Activated CD4-positive, alpha-beta T cell treated with anti-CD3 and anti-CD28 coated beads, Interleukin-10, Interleukin-2, amounts not matched to agents 100 ng/mL and 50 ng/mL, durations not matched to agents 16 hours and 8 hours (primary cell): ENCODE results near the gene GAS2L2.

ENCODE experiments used
- DNase-seq: peaks from one replicate; pipeline ENCODE4 v3.0.0-alpha.2; 2020

Gene GAS2L2

GRCh38 chr17:35752945-35753764 lies at the start of gene GAS2L2:
GAS2L2 (minus strand) TSS chr17:35753239; CDS start chr17:35752850, 389 bp downstream.
- no peak for DNase-seq

DNA sequence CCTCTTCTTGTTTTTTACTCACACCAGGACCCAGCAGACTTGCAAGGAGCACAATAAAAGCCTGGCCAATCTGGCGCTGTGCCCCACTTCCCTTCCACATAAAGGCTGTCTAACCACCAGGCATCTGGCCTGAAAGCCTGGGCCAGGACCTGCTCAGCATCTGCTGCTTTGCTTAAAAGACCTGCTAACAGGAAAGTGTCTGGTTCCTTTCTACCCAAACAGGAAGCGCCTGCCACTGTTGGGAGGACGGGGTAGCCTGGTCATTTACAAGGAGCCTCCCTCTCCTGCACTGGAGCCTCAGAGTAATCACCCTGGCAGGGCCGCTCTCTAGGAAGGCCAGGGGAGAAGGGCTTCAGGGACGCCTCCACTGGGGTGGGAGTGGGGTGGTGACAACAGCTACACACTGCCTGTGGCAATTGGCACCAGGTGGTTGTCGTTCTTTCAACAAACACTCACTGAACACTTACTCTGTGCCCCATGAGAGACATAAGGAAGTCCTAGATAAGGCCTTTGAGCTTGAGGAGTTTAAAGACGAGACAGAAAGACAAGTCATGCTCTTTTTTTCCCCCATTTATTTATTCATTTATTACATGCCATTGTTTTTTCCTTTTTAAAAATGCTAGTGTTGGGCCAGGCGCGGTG lies 48.7 kb upstream of the GAS2L2 start:
- no peak for DNase-seq

GRCh38 chr17:35799942-35800341 lies 46.9 kb upstream of the GAS2L2 start:
- DNase-seq, result no peak

DNA sequence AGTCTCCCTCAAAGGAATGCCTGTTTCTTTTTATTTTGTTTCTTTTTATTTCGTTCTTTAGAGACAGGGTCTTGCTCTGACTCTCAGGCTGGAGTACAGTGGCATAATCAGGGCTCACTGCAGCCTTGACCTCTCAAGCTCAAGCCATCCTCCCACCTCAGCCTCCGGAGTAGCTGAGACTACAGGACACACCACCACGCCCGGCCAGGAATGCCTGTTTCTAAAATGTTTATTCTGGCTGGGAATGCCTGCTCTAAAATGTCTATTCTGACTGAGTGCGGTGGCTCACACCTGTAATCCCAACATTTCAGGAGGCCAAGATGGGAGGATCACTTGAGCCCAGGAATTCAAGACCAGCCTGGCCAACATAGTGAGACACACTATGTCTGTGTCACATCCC lies 44.9 kb upstream of the GAS2L2 start:
- DNase-seq, result no peak

DNA sequence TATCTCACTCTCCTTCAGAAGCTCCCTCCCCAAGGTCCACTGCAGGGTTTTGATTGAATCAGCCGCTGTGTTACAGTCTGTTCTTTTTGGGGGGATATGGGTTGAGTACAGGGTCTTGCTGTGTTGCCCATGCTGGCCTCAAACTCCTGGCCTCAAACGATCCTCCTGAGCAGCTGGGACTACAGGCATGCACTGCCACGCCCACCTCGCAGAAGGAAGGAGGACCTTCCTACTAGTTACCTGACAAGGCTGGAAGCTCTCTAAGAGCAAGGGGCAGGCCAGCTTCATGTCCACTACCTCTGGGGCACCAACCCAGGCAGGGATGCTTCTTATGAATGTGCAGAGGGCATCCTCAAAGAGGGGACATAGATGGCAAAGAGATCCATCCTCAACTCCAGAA lies 44.3 kb upstream of the GAS2L2 start:
- no peak for DNase-seq

DNA sequence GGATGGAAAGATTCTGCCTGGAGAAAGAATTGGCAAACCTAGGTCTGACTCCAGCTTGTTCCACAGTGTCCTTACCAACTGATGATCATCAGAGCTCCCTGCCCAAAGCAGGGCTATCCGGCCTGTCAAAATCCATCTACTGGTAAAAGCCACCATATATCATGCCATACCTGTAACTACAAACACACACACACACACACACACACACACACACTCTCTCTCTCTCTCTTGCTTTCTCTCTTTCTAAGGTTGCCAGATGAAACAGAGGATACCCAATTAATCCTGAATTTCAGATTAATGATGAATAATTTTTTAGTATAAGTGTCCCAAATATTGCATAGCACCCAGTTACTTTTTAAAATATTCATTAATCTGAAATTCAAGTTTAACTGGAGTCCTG lies 43.9 kb upstream of the GAS2L2 start:
- no peak for DNase-seq

GRCh38 chr17:35795871-35796265 lies 42.8 kb upstream of the GAS2L2 start:
- no peak for DNase-seq

DNA sequence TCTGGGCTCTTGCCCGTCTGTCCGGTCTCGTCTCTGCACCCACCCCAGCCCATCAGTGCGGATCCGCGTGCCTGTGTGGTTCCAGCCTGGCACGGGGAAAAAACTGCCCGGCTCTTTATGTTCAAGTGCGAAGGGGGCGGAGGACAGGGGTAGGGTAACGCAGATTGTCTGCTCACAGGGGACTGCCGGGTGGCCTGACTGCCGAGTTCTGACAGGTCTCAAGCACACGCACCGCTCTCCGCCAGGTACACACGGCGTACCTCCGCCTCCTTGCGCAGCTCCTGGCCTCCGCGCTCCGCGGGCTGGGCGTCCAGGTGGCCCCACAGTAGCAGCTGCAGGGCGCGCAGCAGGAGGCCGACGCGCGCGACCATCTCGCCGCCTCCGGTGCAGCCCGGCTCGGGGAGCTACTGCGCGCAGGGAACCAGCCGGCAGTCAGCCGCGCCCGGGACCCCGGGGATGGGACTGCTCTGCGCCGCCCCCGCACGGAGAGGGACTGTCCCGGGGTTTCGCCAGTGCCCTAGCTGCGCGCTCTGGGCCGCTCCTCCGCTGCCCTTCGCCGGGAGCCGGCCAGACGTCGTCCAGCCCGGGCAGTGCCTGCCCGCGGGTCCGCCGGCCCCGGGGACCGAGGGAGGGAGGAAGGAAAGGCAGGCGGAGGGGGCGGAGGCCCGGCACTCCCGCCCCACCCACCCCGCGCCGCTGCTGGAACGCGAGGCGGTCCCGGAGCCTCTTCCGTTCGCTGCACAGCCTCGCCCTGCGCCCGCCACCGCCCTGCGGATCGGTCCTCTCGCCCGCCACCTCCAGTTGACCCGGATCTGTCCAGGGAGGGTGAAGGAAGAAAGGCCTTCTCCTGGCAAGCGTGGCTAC lies 42.2 kb upstream of the GAS2L2 start, which contains the start of gene MMP28:
TSS of gene MMP28 (minus strand) at position 635 of the 864 bp plus-strand sequence. CDS start at position 371, 264 bp downstream.
- DNase-seq, result peak; percentile 34

GRCh38 chr17:35793257-35793656 lies 40.2 kb upstream of the GAS2L2 start:
- no peak for DNase-seq

DNA sequence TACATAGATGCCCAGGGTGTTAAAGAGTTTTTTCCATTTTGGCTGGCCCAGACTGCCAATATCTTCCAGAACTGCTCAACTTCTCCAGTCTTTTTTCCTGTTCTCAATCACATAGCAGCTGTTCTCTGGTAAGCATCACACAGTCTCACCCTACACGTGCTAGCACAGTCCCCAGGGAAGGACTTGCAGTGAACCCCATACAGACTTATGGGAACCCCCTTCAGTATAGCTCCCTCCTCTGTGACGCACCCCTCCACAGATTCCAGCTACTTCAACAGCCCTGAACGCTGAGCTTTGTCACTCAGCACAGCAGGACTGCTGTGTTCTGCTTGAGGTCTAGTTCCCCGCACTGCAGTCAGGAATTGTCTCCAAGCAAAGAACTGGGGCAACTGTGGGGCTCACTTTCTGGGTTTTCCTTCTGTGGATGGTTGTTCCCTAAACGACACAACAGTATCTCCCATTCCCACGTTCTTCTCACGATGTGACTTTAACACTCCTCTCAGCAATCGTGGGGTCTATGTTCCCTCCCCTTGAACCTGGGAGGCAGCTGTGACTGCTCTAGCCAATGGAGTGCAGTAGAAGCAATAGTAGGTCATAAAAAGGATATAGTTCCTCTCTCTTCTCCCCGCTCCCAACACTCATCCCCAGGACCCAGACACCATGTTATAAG lies 38.8 kb upstream of the GAS2L2 start:
- DNase-seq, result no peak

GRCh38 chr17:35790841-35791240 lies 37.8 kb upstream of the GAS2L2 start:
- DNase-seq, result no peak

DNA sequence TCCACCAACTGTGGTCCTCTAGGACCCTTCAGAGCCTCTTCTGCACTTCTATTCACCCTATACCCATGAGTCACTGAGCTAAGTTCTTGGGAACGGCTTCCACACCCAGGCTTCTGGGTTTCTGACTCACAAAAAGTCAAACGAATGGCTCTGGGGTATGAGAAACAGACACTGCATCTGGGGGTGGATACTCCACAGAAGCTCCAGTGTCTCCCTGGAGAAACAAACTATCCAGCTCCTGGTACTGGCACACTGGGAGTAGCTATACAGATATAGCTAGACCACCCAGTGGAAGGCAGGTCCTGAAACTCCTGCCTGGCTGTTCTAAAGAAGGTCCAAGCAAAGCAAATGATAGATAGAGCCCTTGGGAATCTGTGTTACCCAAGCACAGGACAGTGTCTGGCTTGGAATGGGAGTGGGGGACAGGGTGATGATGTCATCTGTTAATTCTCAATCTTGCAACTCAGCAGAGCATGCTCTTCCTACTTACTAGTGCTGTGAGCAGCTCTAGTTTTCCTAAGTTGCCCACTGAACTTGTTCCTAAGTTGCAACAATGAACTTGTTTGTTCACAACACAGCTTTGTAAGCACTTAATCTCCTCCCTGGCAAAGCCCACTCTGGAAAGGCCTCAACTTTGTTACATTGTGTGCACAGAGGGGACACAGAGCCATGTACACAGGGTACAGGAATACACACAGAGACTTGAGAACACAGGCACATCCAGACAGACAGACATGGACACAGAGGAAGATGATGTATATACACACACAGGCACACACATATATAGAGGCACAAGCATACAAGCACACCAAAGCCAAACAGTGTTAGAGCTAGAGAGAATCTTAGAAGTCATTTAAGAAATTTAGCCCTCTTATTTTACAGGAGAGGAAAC lies 35.7 kb upstream of the GAS2L2 start:
- no peak for DNase-seq

GRCh38 chr17:35786941-35787432 lies 33.9 kb upstream of the GAS2L2 start:
- no peak for DNase-seq

DNA sequence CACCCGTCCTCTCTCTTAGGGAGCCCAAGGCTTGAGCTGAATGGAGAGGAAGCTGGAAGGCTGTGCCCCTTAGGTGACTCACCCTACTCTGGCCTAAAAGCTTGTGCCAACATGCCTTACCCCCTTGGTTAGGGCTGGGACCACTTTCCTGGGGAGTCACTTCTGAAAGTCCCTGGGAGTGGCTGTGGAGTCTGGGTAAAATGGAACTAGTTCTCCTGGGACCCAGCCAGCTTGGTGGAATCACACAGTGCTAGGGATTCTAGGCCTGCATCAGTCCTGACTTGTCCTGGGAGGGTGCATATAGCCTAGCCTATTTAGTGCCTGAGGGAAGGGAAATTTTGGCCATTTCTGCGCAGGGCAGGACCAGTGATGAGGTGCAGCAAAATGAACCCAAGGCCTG lies 31.9 kb upstream of the GAS2L2 start:
- no peak for DNase-seq

GRCh38 chr17:35780950-35781349 lies 27.9 kb upstream of the GAS2L2 start:
- no peak for DNase-seq

DNA sequence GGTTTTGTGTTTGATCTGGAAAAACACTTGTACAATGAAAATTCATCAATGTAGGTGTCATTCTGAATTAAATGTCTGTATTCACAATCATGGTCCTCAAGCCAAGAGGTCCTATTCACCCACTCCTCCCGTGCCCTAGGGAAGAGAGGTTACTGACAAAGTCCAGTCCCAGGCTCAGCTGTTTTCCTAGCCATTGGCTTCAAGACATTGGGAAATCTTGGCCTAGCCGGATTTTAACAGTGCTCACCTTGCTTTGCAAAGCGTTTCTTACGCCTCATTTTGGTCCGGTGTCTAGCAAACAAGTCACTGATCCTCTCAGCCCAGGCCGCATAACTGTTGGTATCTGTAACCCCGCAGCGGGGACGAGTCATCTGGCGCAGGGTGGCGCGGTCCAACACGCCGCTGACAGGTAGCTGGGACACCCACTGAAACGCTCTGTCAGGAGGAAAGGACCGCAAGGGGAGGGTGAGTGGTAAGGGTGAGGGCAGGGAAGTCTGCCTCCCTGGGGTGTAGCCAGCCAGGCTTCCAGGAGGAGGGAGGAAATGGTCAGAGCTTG lies 25.7 kb upstream of the GAS2L2 start:
- no peak for DNase-seq

- DNase-seq, result no peak
These were observed 22.5 kb upstream of the GAS2L2 start for GRCh38 chr17:35775583-35775982.

GRCh38 chr17:35775039-35775438 lies 22.0 kb upstream of the GAS2L2 start:
- no peak for DNase-seq

DNA sequence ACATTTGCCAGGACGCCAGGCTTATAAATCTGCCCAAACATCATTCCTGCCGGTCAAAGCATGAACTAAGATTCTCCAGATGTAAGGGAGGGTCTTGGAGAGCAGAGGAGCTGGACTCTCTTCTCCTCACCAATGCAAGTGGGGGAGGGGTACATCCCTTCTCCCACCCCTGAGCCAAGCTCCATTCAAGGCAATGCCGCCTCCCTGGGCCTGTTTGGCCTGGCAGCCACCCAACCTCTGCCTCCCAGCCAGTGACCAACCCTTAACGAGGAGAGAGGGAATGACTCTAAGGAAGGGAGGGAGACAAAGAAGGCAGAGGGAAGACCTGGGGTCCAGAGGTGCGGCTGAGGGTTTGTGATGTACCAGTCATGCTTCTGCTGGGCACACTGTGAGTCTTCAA lies 21.5 kb upstream of the GAS2L2 start:
- DNase-seq, result no peak

DNA sequence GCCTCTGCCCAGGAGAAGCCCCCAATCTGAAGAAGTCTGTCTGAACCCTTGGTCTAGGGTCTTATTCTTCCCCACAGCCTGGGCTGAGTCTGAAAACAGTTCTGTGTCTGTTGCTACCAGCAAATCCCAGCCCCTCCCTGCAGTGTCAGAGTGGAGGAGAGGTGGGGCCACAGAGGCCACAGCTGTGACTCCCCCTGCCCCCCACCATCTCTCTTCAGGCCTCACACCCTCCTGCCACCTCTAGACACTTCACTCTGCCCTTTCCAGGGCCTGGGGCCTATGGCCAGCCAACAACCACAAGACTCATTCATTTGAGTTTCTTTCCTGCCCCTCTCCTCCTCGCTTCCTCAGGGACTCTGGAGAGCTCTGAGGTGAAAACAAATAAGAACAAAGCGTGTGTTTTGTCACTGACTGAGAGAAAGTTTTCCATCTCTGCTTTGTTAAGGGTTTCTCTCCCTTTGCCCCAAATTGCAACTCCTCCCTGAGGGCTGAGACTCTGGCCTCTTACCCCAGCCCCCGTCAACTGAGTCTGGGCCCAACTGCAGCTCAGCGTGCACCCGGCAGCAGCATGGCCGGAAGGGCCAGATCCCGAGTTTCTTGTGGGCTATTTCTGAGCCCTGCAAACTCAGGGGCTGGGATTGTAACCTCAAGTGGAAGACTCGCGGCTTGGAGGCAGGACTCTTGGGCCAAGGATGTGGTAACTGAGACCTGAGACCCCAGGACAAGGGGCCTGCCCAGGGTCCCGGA lies 20.8 kb upstream of the GAS2L2 start:
- DNase-seq, result no peak

- DNase-seq, result no peak
These were observed 20.1 kb upstream of the GAS2L2 start for GRCh38 chr17:35773129-35773528.
